Left lung (tissue), 10 donors: Measurements from ENCODE around the gene MRC1. TPM values are rescaled to one million over a fixed set of nuclear protein-coding genes. Genes with fewer than 3 reads are reported as not detected.

Experiments
- ATAC-seq: fragments of 200-7000 bp; cut with Tn5 transposase; one replicate; pipeline ENCODE4 v1.9.1; 2020; ENCODE audit warnings: moderate library complexity
- DNase-seq, 4 donors: peaks; one replicate each; pipeline ENCODE4 v3.0.0-alpha.2; 2013 to 2020
- H3K27ac ChIP-seq, 2 donors: fragments of 200-600 bp; sonication (generic) in 1 of 2; one replicate each; pipeline versions ENCODE4 v1.5.0 to v1.8.0; 2020 to 2021
- H3K27me3 ChIP-seq, 2 donors: fragments of 200-600 bp; sonication (generic) in 1 of 2; one replicate each; pipeline versions ENCODE4 v1.5.0 to v1.8.0; 2020 to 2021
- H3K36me3 ChIP-seq, 2 donors: fragments of 200-600 bp; sonication (generic) in 1 of 2; one replicate each; pipeline versions ENCODE4 v1.5.0 to v1.8.0; 2020 to 2021
- H3K4me1 ChIP-seq, 2 donors: fragments of 200-600 bp; one replicate each; pipeline ENCODE4 v1.8.0; 2021
- H3K4me3 ChIP-seq, 2 donors: fragments of 200-600 bp; sonication (generic) in 1 of 2; one replicate each; pipeline versions ENCODE4 v1.5.0 to v1.8.0; 2020 to 2021; ENCODE audit warnings: mild to moderate bottlenecking in 1 of 2
- H3K9me3 ChIP-seq, 2 donors: fragments of 200-600 bp; sonication (generic) in 1 of 2; one replicate each; pipeline versions ENCODE4 v1.5.0 to v1.8.0; 2020 to 2021
- intact Hi-C, 2 donors: fragments of 100-400 bp; cut with DNase I; formaldehyde crosslinking; loops; one replicate each; pipeline versions ENCODE4 v1.11.2 to v1.14.2; 2022
- polyA plus RNA-seq, 6 donors: library from polyadenylated mRNA; unstranded; fragments of 120-200 nt; gene quantifications; one replicate each; pipeline ENCODE4 v1.2.1, GENCODE V29; 2013; ENCODE audit not compliant: insufficient read length in 6 of 6
- total RNA-seq, 2 donors: library from RNA; stranded (reverse); fragmentation: NEBNext Ultra II Directional; extraction: Animal tissue kit (Norgen Biotek cat#: 25700); gene quantifications; one replicate each; pipeline ENCODE4 v1.2.1, GENCODE V29; 2021
- TF ChIP-seq, protein P1 (sequence below), 2 donors: fragments of 200-600 bp; sonication (generic) in 1 of 2; IDR thresholded peaks; one replicate each; pipeline versions ENCODE4 v1.5.0 to v1.8.0; 2021; ENCODE audit warnings: antibody characterized with exemption in 2 of 2
- donor health status: DM: no; HTN: yes; CAD: no.
- donor health status: DM: no; HTN: no; CAD: no.

The MRC1 gene
- total and polyA plus RNA-seq, 8 donors: 17.6 to 301 (median 23.7) TPM

DNA sequence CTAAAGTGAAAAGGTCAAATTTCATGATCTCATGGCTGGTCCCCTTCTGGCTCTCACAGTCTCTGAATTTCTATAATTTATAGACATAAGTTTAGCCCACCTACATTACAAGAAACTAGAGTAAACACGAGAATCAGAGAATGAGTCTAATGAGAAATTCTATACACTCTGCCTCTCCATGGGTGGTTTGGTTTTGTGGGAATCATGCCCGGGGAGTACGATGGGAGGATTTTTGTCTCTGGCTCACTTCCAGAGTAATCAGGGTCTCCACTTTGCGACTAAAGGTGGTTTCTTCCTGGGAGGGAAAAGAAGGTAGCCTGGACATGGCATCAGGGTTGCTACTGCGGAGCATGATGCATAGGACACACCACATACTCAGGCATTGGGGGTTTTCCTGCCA, 69.7 kb downstream of the MRC1 start:
- intact Hi-C loops: no loop called here
- no peak for DNase-seq
- TF ChIP-seq, protein P1, sequence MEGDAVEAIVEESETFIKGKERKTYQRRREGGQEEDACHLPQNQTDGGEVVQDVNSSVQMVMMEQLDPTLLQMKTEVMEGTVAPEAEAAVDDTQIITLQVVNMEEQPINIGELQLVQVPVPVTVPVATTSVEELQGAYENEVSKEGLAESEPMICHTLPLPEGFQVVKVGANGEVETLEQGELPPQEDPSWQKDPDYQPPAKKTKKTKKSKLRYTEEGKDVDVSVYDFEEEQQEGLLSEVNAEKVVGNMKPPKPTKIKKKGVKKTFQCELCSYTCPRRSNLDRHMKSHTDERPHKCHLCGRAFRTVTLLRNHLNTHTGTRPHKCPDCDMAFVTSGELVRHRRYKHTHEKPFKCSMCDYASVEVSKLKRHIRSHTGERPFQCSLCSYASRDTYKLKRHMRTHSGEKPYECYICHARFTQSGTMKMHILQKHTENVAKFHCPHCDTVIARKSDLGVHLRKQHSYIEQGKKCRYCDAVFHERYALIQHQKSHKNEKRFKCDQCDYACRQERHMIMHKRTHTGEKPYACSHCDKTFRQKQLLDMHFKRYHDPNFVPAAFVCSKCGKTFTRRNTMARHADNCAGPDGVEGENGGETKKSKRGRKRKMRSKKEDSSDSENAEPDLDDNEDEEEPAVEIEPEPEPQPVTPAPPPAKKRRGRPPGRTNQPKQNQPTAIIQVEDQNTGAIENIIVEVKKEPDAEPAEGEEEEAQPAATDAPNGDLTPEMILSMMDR (IDR thresholded peaks at IDR 0.05): no peak

DNA sequence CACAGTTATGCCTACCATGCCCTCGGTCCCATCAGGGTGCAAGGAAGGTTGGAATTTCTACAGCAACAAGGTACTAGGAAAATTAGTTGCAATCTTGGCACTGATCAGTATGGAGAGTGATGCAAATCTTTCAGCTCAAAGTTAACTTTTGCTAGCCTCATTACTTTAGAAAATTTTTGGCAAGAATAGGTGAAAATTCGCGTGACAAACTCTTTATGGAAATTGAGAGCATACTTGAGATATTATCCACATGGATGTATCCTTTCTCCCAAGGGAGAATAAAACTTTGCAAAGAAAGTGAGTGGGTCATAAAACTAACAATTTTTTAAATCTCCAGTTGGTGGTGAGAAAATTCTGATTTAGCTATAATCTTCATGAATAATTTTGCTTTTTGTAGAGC, 71.5 kb downstream of the MRC1 start:
- no peak for ATAC-seq
- H3K9me3 ChIP-seq: peaks cover 0 to 13% of the 10 kb centered on the region in 2 donors

More for the DNA sequence above, 69.7 kb downstream of the MRC1 start:
- no peak for ATAC-seq
- H3K9me3 ChIP-seq: peaks cover 0 to 4% of the 10 kb centered on the region in 2 donors
- no peaks in the 10 kb centered on the region for H3K4me1 ChIP-seq
- no peak overlapping the region for H3K27ac ChIP-seq
- peaks cover 0 to 15% of the 10 kb centered on the region in 2 donors for H3K36me3 ChIP-seq
- no peak overlapping the region for H3K4me3 ChIP-seq
- no peaks in the 10 kb centered on the region for H3K27me3 ChIP-seq

DNA sequence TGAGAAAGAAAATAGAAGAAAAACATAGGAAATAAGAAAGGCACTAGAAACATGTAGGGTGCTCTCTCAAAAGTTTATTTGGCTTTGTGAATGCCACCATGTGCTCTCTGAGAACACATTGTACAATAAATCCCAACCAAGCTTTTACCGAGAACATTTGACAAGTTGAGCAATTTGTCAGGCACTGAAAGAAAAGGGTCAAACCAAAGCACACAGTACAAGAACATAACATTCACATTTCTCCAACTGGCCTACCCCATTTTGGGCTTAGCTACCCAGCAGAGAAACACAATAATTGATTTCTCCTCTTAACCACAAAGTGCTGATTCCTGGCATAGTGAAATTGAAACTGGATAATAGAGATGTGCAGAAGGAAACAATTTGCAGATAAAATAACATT, 73.4 kb downstream of the MRC1 start:
- peaks cover 0 to 13% of the 10 kb centered on the region in 2 donors for H3K9me3 ChIP-seq
- H3K27ac ChIP-seq: no peak overlapping the region
- peaks cover 0 to 20% of the 10 kb centered on the region in 2 donors for H3K36me3 ChIP-seq
- no peak overlapping the region for H3K4me3 ChIP-seq
- no peak for ATAC-seq
- no peaks in the 10 kb centered on the region for H3K27me3 ChIP-seq
- no peak for DNase-seq
- no peaks in the 10 kb centered on the region for H3K4me1 ChIP-seq
- intact Hi-C loops: no loop called here
- TF ChIP-seq, protein P1 (IDR thresholded peaks at IDR 0.05): no peak

More for the DNA sequence above, 71.5 kb downstream of the MRC1 start:
- TF ChIP-seq, protein P1 (IDR thresholded peaks at IDR 0.05): no peak
- Histone ChIP-seq H3K27me3 (no peaks in the 10 kb centered on the region), H3K4me3 (no peak overlapping the region), H3K36me3 (peaks cover 0 to 20% of the 10 kb centered on the region in 2 donors), H3K27ac (no peak overlapping the region), H3K4me1 (no peaks in the 10 kb centered on the region)
- no peak for DNase-seq
- intact Hi-C loops: no loop called here

DNA sequence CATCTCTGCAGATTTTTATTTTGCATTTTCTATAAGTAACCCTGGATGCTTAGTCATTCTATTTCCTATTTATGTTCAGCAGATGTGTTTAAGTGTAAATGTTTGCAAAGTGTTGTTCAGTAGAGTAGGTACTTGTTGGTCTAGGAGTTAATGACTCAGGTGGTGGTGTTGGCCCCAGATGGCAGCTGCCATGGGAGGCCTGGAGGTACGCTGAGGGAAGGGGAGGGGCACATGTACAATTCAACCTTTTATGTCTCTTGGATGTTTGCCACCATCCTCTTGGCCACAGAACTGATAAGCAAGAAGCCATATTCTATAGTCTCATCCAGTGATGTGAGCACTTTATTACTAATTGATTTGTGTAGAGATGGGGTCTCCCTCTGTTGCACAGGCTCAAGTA, 74.5 kb downstream of the MRC1 start:
- Histone ChIP-seq H3K4me1 (no peaks in the 10 kb centered on the region), H3K36me3 (peaks cover 0 to 20% of the 10 kb centered on the region in 2 donors), H3K27me3 (no peaks in the 10 kb centered on the region), H3K4me3 (no peak overlapping the region), H3K27ac (no peak overlapping the region), H3K9me3 (peaks cover 0 to 13% of the 10 kb centered on the region in 2 donors)
- intact Hi-C loops: no loop called here
- TF ChIP-seq, protein P1 (IDR thresholded peaks at IDR 0.05): no peak
- ATAC-seq (no peak), DNase-seq (no peak)

DNA sequence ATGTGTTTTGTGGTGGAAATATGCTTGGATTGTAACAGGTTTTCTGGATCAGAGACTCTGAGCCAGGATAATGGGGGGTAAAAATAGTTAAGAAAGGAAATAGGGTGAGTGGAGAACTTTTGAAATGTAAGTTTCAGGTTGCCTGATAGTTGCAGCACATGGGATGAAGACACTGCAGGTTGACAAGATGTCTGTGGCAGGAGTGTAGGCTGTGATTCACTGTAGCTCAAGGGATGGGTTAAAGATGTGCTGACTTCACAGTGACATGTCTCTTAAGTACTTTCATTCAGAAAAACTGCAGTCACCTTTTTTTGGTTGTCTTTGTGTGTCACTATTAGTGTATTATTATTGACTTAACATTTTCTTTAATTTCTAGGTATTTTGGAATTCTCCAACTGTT, 79.0 kb downstream of the MRC1 start:
- H3K27ac ChIP-seq: no peak overlapping the region
- peaks cover 0 to 13% of the 10 kb centered on the region in 2 donors for H3K9me3 ChIP-seq
- no peak for ATAC-seq
- no peaks in the 10 kb centered on the region for H3K27me3 ChIP-seq
- intact Hi-C loops: no loop called here
- TF ChIP-seq, protein P1 (IDR thresholded peaks at IDR 0.05): no peak
- no peak overlapping the region for H3K4me3 ChIP-seq
- no peaks in the 10 kb centered on the region for H3K4me1 ChIP-seq
- no peak for DNase-seq
- H3K36me3 ChIP-seq: peaks cover 0 to 10% of the 10 kb centered on the region in 2 donors
